Inflammatory macrophage treated with lipopolysaccharide for 4 hours (primary cell): ENCODE results near the gene DEDD.

ENCODE experiments used
- DNase-seq: peaks from one replicate; pipeline ENCODE4 v3.0.0-alpha.2; 2020

Gene DEDD

GRCh38 chr1:161132410-161133219 lies at the start of gene DEDD:
Gene DEDD, minus strand, starts transcription at chr1:161132667. Its CDS starts 8,205 bp downstream, at chr1:161124462.
- DNase-seq: peak; percentile 94

GRCh38 chr1:161182214-161182613 lies 49.7 kb upstream of the DEDD start:
- peak; percentile 77 for DNase-seq

GRCh38 chr1:161180639-161181038 lies 48.2 kb upstream of the DEDD start:
- DNase-seq: peak; percentile 35

GRCh38 chr1:161179698-161180097 lies 47.2 kb upstream of the DEDD start:
- no peak for DNase-seq

GRCh38 chr1:161177936-161178244 lies 45.4 kb upstream of the DEDD start:
- no peak for DNase-seq

GRCh38 chr1:161177112-161177935 lies 44.9 kb upstream of the DEDD start, which contains the start of gene B4GALT3:
Gene B4GALT3, minus strand, starts transcription at chr1:161177507. Its CDS starts 1,447 bp downstream, at chr1:161176060.
- DNase-seq: peak; percentile 78

- no peak for DNase-seq
Measured at GRCh38 chr1:161176468-161177111, 44.1 kb upstream of the DEDD start.

GRCh38 chr1:161175771-161176453 lies 43.4 kb upstream of the DEDD start:
- no peak for DNase-seq

- no peak for DNase-seq
Measured at GRCh38 chr1:161174911-161175310, 42.4 kb upstream of the DEDD start.

GRCh38 chr1:161173711-161174110 lies 41.2 kb upstream of the DEDD start:
- DNase-seq: no peak

- no peak for DNase-seq
Measured at GRCh38 chr1:161172776-161173376, 40.4 kb upstream of the DEDD start.

- DNase-seq: no peak
Measured at GRCh38 chr1:161172349-161172748, 39.9 kb upstream of the DEDD start.

GRCh38 chr1:161171696-161172095 lies 39.2 kb upstream of the DEDD start:
- DNase-seq: no peak

- DNase-seq: no peak
Measured at GRCh38 chr1:161171191-161171590, 38.7 kb upstream of the DEDD start.

- DNase-seq: no peak
Measured at GRCh38 chr1:161168906-161169305, 36.4 kb upstream of the DEDD start.

- no peak for DNase-seq
Measured at GRCh38 chr1:161166669-161167548, 34.4 kb upstream of the DEDD start.

- peak; percentile 97 for DNase-seq
Measured at GRCh38 chr1:161165742-161166668, 33.5 kb upstream of the DEDD start, which contains the start of gene PPOX. Gene PPOX, plus strand, starts transcription at chr1:161166426. Its CDS starts 422 bp downstream, at chr1:161166848.

GRCh38 chr1:161164901-161165610 lies 32.6 kb upstream of the DEDD start:
- DNase-seq: no peak

GRCh38 chr1:161163793-161164192 lies 31.3 kb upstream of the DEDD start:
- DNase-seq: no peak
